Measurements from ENCODE around the gene TEX261. TPM values are rescaled to one million over a fixed set of nuclear protein-coding genes. Genes with fewer than 3 reads are reported as not detected.

Gene TEX261
- total RNA-seq, 2 experiments from 2014 or later = 51.7 to 55.5 TPM

DNA sequence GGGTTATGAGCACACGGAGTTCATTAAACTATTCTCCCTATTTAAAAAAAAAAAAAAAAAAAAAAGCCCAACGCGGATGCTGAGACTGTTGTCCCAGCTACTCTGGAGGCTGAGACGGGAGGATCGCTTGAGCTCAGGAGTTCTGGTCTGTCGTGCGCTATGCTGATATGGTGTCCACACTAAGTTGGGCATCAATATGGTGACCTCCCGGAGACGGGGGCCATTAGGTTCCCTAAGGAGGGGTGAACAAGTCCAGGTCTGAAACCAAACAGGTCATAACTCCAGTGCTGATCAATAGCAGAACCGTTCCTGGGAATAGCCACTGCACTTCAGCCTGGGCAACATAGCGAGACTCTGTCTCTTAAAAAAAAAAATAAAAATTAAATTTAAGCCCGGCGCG lies 29.2 kb downstream of the TEX261 start:
- no peak overlapping the region for H3K27ac Mint-ChIP-seq
- ATAC-seq (ENCODE audit: low read depth) = no peak
- H3K4me3 Mint-ChIP-seq = peak overlapping the region; percentile 86
- H3K36me3 Mint-ChIP-seq = no peaks in the 10 kb centered on the region
- H3K4me1 Mint-ChIP-seq = peaks cover 5% of the 10 kb centered on the region
- no peak for DNase-seq
- peaks cover 53% of the 10 kb centered on the region for H3K27me3 Mint-ChIP-seq
- POLR2A ChIA-PET = interaction anchor here (0.7 to 1.3 kb wide), 2 partner anchors 12 to 19 kb away, joined by 3 to 6 read pairs; no protein-coding TSS in a partner anchor
- no peaks in the 10 kb centered on the region for H3K9me3 Mint-ChIP-seq

DNA sequence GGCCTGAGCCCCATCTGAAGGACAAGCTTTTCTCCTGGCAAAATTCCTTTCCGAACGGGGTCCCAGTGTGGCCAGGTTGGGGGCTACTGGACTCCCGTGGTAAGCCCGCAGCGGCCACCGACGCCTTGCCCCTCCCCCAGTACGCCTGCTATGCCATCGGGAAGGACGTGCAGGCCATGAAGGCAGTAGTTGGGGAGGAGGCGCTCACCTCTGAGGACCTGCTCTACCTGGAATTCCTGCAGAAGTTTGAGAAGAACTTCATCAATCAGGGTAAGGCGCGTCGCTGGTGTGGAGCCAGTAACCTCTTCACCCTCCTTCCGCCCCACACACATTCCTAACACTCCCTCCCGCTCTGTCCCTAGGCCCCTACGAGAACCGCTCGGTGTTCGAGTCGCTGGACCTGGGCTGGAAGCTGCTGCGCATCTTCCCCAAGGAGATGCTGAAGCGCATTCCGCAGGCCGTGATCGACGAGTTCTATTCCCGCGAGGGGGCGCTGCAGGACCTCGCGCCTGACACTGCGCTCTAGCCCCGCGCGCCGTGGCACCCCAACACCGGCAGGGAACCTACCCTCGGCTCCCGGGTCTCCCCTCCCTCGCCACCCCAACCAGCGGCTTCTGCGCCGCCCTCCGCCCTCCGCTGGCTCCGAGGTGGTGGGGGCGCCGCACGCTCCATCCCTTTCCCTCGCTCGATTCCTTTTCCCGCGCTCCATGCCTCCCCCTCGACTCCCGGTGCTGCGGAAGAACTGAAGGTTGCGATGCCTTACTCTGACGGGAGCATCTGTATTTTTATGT lies 29.9 kb downstream of the TEX261 start:
- peak; percentile 96 for ATAC-seq (ENCODE audit: low read depth)
- H3K9me3 Mint-ChIP-seq = no peaks in the 10 kb centered on the region
- DNase-seq = peak; percentile 90
- peak overlapping the region; percentile 60 for H3K27ac Mint-ChIP-seq
- H3K4me3 Mint-ChIP-seq = peak overlapping the region; percentile 86
- H3K4me1 Mint-ChIP-seq = peaks cover 5% of the 10 kb centered on the region
- H3K27me3 Mint-ChIP-seq = peaks cover 48% of the 10 kb centered on the region
- no peaks in the 10 kb centered on the region for H3K36me3 Mint-ChIP-seq
- POLR2A ChIA-PET = interaction anchor here (0.7 to 1.3 kb wide), 2 partner anchors 13 to 20 kb away, joined by 3 to 6 read pairs; no protein-coding TSS in a partner anchor

DNA sequence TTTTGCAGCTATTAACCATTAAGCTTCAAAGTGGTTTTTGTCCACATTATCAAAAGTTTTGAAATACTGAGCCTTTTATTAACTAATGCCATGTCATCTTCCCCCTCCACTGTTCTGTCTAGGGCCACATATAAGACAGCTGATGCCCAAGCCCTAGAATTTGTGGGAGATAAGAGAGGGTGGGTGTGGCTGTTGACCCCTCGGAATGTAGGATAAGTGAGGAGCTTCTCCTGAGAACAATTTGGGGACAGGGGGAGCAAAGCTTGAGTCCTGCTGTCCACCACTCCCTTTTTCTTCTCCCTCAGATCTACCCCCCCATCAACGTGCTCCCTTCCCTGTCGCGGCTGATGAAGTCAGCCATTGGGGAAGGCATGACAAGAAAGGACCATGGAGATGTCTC lies 30.5 kb downstream of the TEX261 start:
- Mint-ChIP-seq H3K36me3 (peaks cover 1% of the 10 kb centered on the region), H3K4me3 (no peak overlapping the region), H3K27me3 (peaks cover 44% of the 10 kb centered on the region), H3K4me1 (peaks cover 5% of the 10 kb centered on the region), H3K9me3 (no peaks in the 10 kb centered on the region), H3K27ac (no peak overlapping the region)
- POLR2A ChIA-PET = interaction anchor here (1.2 kb wide), 1 partner anchor 37 kb away, joined by 3 read pairs; no protein-coding TSS in a partner anchor
- no peak for ATAC-seq (ENCODE audit: low read depth)
- DNase-seq = no peak

DNA sequence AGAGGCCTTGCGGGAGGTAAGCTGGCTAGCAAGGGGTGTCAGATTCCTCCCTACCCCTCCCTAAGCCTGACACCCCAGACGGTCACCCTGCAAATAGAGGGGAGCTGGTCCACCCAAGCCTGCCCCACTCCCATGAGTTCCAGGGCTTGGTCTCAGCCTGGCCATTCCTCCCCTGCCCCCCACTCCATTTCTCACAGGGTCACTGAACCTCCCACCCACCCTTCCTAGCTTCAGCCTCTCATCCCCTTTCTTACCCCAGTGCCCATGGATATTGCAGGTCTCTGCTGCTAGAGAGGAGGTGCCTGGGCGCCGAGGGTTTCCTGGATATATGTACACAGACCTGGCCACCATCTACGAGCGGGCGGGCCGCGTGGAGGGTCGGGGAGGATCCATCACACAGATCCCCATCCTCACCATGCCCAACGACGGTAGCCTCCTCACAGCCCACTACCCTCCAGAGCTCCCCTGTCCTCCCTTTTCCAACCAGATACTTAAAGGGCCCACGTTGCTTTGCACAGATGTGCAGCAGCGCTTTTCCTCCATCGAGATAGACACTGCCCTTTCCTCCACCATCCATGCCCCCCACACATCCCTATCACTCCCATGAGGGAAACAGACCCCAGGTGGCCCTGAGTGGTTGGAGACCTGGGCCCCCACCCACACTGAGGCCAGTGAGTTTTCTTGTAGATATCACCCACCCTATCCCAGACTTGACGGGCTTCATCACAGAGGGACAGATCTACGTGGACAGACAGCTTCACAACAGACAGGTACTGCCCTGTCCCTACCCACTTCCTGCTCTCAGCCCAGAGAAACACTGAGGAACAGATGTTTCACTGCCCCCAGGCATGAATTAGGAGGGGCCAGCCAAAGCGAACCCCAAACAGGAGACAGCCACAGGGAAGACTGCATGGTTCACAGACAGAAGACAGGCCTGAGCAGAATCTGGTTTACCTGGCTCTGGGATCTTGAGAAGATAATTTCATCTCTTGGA lies 31.5 kb downstream of the TEX261 start:
- peaks cover 10% of the 10 kb centered on the region for H3K4me1 Mint-ChIP-seq
- H3K36me3 Mint-ChIP-seq = peaks cover 1% of the 10 kb centered on the region
- POLR2A ChIA-PET = interaction anchor here (1.2 kb wide), 1 partner anchor 38 kb away, joined by 3 read pairs; no protein-coding TSS in a partner anchor
- peaks cover 34% of the 10 kb centered on the region for H3K27me3 Mint-ChIP-seq
- no peak overlapping the region for H3K4me3 Mint-ChIP-seq
- no peak for DNase-seq
- H3K9me3 Mint-ChIP-seq = no peaks in the 10 kb centered on the region
- no peak for ATAC-seq (ENCODE audit: low read depth)
- H3K27ac Mint-ChIP-seq = no peak overlapping the region

DNA sequence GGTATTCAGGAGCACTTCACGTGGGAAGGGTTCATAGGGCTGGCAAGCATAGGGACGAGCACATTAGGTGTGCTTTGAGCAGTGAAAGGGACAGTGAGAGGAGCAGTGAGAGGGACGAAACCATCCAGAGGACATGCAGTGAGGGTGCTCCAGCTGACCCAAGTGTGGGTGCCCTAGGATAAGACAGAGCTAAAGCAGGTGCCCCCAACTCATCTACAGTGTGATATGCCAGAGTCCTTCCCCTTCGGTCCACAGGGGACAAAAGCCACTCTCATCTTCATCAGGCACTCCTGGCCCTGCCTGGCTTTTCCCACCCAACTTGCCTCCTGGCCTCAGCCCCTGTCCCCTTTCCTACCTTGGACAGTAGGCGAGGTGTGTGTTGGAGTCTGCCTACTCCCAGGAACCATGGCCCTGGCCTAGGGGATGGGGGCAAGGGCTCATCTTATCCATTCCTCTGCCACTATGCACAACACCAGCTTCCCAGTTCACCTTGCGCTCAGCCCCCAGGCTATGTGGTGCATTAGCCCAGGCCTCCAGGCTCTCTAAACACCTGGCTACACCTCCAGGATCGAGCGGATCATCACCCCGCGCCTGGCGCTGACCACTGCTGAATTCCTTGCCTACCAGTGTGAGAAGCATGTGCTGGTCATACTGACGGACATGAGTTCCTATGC lies 32.3 kb downstream of the TEX261 start:
- Mint-ChIP-seq H3K27me3 (peaks cover 29% of the 10 kb centered on the region), H3K4me1 (peaks cover 11% of the 10 kb centered on the region), H3K9me3 (no peaks in the 10 kb centered on the region), H3K27ac (no peak overlapping the region), H3K4me3 (no peak overlapping the region), H3K36me3 (peaks cover 1% of the 10 kb centered on the region)
- ATAC-seq (ENCODE audit: low read depth) (no peak), DNase-seq (no peak)
- POLR2A ChIA-PET = no interaction called here

DNA sequence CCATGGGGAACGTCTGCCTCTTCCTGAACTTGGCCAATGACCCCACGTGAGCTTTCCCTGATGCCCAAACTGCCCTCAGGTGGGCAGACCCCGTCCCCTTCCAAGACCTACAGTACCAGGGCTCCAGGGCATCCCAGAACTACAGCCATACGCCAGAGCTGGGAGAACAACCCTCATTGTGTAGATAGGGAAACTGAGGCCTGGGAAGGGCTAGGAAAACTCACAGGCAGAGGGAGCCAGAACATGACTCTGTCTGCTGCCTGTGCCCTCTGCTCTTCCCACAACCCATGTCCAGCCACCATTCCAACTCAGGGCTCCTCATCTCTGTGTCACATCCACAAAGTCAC lies 33.1 kb downstream of the TEX261 start:
- DNase-seq (no peak), ATAC-seq (ENCODE audit: low read depth) (no peak)
- Mint-ChIP-seq H3K27me3 (peaks cover 23% of the 10 kb centered on the region), H3K36me3 (peaks cover 1% of the 10 kb centered on the region), H3K9me3 (no peaks in the 10 kb centered on the region), H3K4me3 (no peak overlapping the region), H3K27ac (no peak overlapping the region), H3K4me1 (peaks cover 11% of the 10 kb centered on the region)
- POLR2A ChIA-PET = no interaction called here

DNA sequence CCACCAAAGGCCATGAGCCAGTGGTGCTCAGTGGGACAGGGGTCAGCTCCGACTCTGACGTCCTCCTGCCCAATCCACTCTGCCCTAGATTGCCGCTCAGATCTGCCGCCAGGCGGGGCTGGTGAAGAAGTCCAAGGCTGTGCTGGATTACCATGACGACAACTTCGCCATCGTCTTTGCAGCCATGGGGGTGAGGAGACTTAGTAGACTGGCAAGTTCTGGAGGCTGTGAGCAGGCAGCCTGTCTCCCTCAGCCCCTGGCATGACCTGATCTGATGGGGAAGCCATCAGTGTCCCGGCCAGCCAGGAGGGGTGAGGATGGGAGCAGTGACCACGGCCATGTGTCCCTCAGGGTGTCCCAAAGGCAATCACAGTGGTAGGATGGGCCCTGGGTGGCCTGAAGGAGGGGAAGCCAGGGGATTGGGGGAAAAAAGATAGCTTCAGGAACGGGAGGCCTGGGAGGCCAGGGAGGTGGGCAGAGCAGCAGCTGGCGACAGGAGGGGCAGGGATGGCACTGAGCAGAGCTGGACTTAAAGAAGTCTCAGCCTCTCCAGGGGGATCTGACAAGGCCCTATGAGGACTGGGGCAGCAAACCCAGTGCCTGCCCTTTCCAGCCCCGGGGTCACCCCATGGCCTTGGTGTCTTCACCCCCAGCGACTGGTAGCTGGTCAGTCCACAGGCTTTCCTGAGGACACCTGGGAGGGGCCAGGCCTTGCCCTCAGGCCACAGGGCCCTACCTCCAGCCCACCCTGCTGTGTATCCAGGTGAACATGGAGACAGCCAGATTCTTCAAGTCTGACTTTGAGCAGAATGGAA lies 33.6 kb downstream of the TEX261 start:
- no peaks in the 10 kb centered on the region for H3K9me3 Mint-ChIP-seq
- no peak overlapping the region for H3K27ac Mint-ChIP-seq
- H3K4me1 Mint-ChIP-seq = peaks cover 11% of the 10 kb centered on the region
- no peak overlapping the region for H3K4me3 Mint-ChIP-seq
- DNase-seq = no peak
- peaks cover 27% of the 10 kb centered on the region for H3K27me3 Mint-ChIP-seq
- peaks cover 1% of the 10 kb centered on the region for H3K36me3 Mint-ChIP-seq
- ATAC-seq (ENCODE audit: low read depth) = no peak
- POLR2A ChIA-PET = no interaction called here

DNA sequence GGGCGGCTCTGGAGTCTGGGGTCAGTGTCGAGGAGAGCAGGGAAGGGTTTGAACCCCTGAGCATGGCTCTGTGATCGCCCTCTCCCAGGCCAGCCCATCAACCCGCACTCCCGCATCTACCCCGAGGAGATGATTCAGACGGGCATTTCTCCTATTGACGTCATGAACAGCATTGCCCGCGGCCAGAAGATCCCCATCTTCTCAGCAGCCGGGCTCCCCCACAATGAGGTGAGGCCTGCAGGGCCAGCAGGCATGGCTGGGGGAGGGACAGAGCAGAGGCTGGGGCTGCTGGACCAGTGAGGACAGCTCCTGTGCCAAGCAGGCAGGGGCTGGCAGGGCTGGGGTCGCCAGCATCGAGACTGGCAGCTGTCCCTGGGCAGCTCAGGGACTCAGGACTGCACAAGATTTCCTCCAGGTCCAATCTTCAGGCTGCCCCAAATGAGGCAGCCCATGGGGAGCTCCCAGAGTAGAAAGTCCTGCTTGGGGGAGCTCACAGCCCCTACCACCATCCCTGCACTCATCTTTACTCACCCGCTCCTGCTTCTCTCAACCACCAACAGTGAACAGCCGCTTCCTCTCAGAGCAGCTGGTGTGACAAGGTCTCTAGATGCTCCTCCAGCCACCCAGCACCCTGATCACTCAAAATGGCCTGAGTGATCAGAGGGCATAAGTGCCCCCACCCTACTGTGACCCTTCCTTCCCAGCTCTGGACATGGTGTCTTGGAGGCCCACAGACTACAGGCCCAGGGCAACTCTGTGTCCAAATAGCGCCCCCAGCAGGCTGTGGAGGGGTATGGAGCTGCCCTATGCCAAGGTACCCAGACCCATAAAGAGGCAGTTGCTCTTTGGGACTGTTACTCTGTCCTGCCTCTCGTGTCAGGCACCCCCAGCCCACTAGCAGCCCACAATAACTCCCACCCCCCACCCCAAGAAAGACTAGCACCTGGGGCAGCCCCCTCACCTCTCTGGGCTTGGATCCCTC lies 34.5 kb downstream of the TEX261 start:
- Mint-ChIP-seq H3K36me3 (peaks cover 1% of the 10 kb centered on the region), H3K9me3 (no peaks in the 10 kb centered on the region), H3K27ac (no peak overlapping the region), H3K4me1 (peaks cover 12% of the 10 kb centered on the region), H3K4me3 (no peak overlapping the region), H3K27me3 (peaks cover 34% of the 10 kb centered on the region)
- DNase-seq = no peak
- ATAC-seq (ENCODE audit: low read depth) = no peak
- POLR2A ChIA-PET = no interaction called here

DNA sequence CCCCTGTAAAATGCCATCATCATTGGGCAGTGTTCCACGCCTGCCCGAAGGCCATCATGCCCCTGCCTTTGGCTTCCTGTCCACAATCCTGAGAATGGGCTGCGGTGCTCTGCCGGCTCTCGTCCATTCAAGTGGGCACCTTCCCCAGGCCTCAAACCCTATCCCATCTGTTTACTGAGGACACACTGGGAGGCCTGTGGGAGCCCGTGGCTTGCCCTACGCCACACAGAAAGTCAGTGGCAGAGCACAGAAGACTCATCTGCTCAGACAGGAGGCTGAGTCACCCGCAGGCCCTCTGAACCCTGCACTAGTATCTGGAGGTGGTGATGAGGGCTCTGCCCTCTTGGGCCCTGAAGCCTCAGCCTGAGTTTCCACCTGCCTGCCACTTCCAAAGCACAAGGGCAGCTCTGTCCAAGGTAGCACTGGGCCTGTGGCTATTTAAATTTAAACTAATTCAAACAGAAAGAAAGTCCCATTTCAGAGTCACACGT lies 35.4 kb downstream of the TEX261 start:
- POLR2A ChIA-PET = no interaction called here
- Mint-ChIP-seq H3K27me3 (peaks cover 36% of the 10 kb centered on the region), H3K36me3 (peaks cover 1% of the 10 kb centered on the region), H3K4me1 (peaks cover 9% of the 10 kb centered on the region), H3K4me3 (no peak overlapping the region), H3K9me3 (no peaks in the 10 kb centered on the region), H3K27ac (no peak overlapping the region)
- DNase-seq (no peak), ATAC-seq (ENCODE audit: low read depth) (no peak)

DNA sequence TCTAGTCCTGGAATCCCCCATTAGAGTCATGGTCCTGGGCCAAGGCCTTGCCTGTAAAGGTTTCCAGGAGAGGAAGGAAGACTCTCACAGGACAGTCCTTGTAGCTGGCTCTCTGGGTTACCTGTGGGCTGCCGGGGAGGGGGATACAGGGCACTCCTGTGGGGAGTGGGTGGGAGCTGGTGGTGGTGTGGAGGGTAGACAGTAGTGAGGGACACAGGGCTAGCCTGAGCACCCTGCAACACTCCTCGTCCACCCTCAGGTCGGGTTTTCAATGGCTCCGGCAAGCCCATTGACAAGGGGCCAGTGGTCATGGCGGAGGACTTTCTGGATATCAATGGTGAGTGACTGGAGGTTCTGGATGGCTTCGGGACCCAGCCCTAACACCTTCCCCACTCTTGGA lies 35.9 kb downstream of the TEX261 start:
- H3K27ac Mint-ChIP-seq = no peak overlapping the region
- peaks cover 37% of the 10 kb centered on the region for H3K27me3 Mint-ChIP-seq
- H3K9me3 Mint-ChIP-seq = no peaks in the 10 kb centered on the region
- H3K4me3 Mint-ChIP-seq = no peak overlapping the region
- peaks cover 9% of the 10 kb centered on the region for H3K4me1 Mint-ChIP-seq
- peaks cover 1% of the 10 kb centered on the region for H3K36me3 Mint-ChIP-seq
- ATAC-seq (ENCODE audit: low read depth) (no peak), DNase-seq (no peak)
- POLR2A ChIA-PET = no interaction called here

DNA sequence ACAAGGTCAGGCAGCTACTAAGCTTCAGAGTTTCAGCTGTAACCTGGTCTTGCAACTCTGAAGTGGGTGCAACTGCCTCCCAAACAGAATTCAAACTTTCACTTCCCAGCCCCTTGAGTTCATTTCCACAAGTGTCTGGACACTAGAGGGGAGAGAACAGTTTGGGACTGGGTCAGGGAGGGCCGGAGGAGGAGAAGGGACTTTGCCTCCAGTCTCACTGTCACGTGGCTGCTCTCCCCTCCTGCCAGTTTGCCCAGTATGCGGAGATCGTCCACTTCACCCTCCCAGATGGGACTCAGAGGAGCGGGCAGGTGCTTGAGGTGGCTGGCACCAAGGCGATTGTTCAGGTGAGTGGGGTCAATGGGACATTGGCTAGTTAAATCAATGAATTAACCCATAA lies 36.9 kb downstream of the TEX261 start:
- Mint-ChIP-seq H3K36me3 (peaks cover 1% of the 10 kb centered on the region), H3K27me3 (peaks cover 30% of the 10 kb centered on the region), H3K4me3 (no peak overlapping the region), H3K4me1 (peaks cover 9% of the 10 kb centered on the region), H3K9me3 (no peaks in the 10 kb centered on the region), H3K27ac (no peak overlapping the region)
- POLR2A ChIA-PET = no interaction called here
- DNase-seq (no peak), ATAC-seq (ENCODE audit: low read depth) (no peak)

DNA sequence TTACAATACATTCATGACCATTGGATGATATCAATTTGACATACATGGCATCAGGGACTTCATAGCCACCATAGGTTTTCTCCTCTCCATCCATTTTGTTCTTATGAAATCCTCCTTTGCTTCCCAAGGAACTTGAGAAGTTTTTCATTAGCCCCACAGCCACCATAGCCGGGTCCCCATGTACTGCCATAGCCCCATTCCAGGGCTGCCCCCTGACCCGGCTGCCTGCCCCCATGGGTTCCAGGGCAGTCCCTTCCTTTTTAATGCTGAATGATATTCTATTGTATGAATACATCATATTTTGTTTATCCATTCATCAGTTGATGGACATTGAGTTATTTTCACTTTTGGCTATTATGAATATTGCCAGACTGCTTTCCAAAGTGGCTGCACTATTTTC lies 38.5 kb downstream of the TEX261 start:
- Mint-ChIP-seq H3K36me3 (peaks cover 1% of the 10 kb centered on the region), H3K4me3 (no peak overlapping the region), H3K27ac (no peak overlapping the region), H3K27me3 (peaks cover 43% of the 10 kb centered on the region), H3K4me1 (peaks cover 9% of the 10 kb centered on the region), H3K9me3 (no peaks in the 10 kb centered on the region)
- DNase-seq = no peak
- no peak for ATAC-seq (ENCODE audit: low read depth)
- POLR2A ChIA-PET = no interaction called here
